HG03060 (cell line): ENCODE measurements around the gene MYO18B.

Source experiments
- ATAC-seq: cut with Tn5 transposase; IDR thresholded peaks from one replicate; pipeline ENCODE4 v1.9.1; 2021; ENCODE audit warnings: low read depth, moderate number of reproducible peaks; ENCODE audit not compliant: unreplicated experiment

The MYO18B gene

DNA sequence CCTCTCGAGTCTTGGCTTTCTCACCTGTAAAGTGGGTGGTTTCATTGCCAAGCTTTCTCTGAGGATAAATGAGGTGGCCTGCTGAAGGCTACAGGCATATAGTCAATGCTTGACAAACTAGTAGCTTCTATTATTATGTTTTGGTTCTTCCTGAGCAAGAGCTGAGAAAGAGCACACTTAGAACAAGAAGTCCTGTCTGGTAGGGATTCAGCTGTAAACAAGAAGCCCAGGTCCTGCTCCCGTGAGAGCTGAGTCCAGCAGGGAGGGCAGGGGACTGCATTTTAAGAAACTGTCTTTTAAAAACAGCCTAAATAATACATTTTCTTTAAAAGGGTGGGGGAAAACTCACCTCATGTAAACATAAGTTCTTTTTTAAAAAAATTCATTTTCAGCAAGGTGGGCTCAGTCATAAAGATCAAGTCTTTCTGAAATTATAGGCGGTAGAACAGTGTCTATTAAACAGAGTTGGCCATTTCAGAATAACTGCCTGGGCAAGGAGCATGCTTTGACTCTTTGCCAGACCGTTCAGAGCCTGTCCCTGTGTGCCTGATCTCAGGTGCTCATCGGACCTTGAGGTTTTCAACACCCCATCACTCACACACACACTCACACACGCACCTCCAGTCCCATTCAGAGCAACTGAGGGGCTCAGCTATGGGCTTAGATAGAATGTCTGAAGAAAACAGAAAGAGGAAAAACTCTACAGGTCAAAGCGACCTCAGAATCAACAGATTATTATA, 29.2 kb upstream of the MYO18B start:
- ATAC-seq, result no peak

DNA sequence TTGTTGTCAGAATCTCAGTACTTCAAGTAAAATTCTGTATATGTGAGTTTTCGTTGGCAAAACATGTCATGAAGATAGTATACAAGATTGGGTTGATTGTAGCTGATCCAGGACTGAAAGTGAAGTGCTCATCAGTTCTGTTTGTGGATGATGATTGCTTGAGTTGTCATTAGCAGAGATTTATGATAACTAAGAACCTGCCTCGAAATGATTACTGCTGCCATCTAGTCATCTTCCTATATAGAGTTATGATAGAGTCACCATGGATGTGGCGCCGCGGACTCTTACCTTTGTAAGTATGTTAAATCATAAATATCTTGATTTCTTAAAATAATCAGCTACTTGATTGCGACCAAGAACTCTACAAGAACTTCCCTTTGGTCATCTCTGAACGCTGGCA, 27.9 kb upstream of the MYO18B start:
- ATAC-seq, result no peak

DNA sequence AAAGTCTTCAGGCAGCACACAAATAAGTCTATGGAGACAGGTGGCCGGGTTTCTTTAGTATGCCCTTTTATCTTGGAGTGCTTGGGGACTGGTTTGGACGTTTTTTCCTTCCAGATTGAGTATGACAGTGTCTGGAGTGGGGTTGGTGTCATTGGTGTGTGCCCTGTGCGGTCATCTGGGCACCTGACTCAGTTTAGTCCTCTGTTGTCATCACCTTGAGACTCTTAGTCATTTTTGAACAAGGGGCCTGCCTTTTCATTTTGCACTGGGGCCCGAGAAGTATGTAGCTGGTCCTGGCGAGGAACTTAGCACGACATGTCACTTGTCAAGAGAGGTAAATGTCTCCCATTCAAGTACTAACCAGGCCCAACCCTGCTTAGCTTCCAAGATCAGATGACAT, 27.2 kb upstream of the MYO18B start:
- ATAC-seq, result no peak

DNA sequence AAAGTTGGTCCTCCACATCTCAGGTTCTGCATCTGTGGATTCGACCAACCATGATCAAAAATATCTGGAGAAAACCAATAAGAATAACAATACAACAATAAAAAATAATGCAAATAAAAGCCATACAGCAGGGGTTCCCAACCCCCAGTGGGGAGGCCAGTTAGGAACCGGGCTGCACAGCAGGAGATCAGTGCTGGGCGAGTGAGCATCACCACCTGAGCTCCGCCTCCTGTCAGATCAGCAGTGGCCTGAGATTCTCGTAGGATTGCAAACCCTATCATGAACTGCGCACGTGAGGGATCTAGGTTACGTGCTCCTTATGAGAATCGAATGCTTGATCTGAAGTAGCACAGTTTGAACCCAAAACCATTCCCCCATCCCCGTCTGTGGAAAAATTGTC, 25.4 kb upstream of the MYO18B start:
- no peak for ATAC-seq

DNA sequence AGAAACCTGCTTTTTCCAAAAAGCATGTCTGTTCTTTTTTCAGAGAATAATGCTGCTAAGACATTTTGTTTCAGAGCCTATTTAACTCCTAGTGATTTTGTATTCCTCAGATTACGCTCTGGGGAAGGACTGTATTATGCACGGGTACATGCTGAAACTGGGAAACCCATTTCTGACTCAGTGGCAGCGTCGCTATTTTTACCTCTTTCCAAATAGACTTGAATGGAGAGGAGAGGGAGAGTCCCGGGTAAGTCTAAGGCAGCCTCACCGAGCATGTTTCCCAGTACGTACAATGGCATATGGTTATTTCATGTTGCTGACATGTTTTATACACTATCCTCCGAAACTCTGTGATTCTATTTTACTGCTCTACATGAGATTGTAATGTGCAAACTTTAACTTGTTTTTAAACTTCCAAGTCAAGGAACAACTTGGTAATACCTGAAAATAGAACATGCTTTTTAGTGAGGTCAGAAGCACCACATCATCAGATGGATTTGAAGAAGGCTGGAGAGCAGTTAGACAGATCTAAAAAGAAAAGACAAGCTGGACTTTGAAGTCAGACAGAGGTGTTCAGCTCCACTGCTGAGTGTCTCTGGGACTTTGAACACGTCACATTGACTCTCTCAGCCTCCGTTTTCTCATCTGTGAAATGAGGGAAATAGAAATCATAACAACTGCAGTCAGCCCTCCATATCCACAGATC, 23.7 kb upstream of the MYO18B start:
- ATAC-seq, result no peak

DNA sequence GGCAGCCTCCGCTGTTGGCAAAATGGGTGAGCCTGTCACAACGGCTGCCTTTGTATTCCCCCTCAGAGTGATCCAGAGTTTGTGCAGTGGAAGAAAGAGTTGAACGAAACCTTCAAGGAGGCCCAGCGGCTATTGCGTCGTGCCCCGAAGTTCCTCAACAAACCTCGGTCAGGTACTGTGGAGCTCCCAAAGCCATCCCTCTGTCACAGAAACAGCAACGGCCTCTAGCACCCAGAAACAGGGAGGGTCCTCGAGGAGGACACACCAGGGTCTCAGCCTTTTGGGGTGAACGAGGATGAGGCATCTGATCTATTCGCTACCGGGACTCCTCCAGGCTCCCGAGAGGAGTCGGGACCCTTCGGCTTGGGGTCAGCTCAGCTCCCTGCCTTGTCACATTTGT, 19.8 kb upstream of the MYO18B start:
- ATAC-seq, result no peak

DNA sequence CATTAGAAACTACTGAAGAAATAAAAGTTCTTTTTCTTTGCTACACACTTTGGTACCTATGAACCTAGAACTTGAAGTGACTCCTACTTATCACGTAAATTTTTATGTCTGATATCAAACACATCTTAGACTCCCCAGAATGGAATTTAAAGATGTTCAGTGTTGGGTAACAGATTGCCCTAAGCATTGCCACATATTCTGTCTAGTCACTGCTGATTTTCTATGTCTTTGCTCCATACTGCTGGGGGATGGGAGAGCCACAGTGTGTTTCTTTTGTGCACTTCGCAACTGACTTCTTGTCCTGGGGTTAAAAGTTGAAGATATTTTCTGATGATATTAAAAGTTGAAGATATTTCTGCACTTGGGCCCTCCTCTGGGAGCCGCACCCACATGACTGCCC, 19.4 kb upstream of the MYO18B start:
- ATAC-seq, result no peak

DNA sequence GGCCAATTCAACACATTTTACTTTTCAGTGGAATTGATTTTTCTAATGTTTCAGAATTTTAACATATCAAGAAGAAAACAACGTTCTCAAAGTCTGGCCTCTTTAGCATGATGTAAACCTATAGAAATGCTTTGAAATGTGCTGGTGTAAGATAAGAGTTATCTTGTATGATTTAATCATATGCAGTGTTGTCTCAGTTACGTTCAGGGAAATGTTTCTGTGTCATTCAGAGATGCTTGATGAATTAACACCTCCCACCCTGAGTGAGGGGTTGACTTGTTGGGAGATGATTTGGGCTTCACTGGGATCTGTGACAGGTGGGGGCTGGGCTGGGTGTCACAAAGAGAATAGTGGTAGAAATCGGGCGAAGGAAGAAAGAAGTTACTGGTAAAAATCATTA, 15.7 kb upstream of the MYO18B start:
- ATAC-seq, result no peak

DNA sequence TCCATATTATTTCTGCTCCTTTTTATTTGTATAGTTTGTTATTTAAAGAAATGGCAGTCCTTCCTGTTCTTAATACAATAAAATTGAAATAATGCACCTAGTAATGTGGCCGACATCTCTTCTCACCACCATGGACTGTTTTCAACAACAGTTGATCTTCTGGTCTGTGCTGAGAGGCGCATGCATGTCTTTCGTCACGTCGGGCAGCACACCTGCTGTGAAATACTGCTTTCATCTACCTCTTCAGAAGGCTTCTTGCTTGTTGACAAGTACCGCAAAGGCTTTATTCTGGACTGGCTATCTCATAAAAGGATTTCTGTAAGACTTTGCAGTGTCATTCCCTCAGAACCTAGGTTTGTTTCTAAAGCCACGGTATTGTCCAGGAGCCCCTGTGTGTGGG, 13.9 kb upstream of the MYO18B start:
- no peak for ATAC-seq

DNA sequence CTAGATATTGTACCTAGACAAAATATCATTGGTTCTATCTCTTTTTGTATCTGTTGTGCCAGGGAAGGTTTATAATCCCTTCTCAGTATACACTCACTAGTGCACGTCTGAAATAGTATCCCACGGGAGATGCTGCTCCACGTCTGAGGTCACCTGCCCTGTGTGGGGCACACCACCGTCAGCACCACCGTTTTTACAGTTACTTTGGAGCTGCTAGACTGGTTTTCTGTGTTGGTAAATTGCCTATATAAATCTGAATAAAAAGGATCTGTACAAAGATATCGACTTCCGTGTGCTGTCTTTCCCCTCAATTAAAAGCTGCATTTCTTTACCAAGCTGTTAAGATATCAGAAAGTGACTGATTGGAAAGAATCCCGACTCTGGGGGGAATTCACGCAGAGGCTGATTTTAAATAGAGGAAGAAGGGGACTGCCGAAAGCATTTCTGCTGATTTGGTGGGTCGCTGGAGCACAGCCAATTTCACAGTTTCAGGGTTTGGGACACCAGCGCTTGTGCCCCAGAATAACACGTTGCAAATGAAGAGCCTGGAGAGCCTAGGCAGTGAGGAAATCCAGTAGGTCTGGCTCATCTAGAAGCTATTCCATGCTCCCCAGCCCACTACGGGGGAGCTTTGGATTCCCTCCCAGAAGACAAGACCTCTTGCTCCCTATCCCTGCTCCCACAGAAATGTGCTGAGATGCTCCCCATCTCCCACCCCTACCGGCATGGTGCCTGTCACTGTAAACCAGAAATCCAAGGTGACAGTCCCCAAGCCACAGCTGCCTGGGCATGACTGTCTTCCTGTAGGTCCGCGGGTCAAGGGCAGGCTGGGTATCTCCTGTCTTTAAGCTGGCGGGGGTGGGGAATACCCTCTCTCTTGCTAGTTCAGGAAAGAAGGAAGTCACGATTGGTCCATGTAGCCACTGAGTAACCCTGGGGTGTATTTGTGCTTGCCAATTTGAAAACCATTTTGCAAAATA, 12.7 kb upstream of the MYO18B start:
- no peak for ATAC-seq

DNA sequence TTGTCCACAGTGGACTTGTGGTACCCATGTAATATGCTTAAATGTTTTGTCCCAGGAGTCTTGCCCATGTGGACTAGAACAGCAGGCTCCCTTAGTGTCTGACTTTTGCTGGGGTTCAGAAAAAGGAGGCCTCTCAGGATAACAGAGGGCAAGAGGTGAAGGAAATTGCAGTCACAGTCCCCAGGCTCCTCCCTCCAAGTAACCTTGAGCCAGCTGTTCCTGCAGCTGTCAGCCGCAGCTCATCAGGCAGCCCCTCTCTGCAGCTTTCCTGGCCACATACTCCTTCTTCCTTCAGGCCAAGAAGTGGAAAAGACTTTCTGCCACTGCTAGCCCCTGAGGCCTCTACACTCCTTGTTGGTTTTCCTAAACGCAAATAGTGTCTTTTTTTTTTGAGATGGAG, 6.3 kb upstream of the MYO18B start:
- ATAC-seq, result no peak

DNA sequence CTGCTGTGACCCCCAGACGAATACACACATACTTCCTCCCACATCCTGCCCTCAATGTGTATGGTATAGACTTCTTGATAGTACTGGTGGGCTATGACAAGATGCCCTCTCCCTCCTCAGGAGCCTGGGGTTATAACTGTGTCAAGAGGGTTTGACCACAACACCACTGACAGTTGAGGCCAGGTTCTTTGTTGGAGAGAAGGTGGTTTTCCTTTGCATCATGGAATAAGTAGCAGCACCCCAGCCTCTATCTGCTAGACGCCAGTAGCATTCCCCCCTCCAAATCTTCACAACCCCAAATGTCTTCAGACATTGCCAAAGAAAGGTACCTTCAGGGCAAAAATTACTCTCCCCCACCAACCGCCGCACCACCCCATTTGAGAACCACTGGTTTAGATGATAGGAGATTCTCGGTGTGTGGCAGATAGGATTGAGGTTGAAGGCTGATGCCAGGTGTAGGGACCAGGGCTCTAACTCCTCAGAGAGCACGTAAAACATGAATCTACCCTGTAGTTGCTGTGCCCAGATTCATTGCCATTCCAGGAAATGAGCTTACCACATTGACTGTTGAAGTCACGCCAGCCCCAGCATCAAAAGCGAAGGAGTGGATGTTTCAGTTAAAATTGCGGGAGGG, 5.5 kb upstream of the MYO18B start:
- ATAC-seq, result no peak

DNA sequence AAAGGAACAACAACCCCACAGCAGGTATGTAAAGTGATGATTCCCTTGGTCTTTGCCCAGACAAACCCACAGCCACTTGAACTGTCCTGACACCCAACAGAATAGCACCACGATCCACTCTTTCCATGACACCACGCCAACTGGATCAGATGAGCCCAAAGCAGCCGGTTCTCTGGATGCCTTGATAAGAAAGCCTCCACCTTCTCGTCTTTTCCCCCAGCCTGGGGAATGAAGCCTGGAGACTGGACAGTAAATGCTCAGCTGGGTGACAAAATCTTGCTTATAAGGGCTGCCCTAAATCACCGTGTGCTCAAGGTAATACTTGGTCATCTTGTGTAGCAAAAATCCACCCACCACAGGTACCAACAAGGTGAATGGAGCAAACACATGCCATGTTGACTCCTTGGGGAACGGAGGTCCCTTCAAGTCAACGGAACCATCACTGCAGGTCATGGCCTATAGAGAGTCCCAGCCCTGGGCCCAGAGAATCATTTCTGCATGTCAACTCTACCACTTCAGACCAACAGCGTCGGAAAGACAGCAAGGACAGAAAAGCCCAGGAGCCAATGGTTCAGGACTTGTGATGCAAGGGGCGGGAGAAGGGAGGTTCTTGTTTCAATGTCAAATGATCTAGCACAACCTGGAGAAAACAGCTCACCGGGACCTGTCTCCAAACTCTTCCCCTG, 2.2 kb upstream of the MYO18B start:
- ATAC-seq, result no peak

DNA sequence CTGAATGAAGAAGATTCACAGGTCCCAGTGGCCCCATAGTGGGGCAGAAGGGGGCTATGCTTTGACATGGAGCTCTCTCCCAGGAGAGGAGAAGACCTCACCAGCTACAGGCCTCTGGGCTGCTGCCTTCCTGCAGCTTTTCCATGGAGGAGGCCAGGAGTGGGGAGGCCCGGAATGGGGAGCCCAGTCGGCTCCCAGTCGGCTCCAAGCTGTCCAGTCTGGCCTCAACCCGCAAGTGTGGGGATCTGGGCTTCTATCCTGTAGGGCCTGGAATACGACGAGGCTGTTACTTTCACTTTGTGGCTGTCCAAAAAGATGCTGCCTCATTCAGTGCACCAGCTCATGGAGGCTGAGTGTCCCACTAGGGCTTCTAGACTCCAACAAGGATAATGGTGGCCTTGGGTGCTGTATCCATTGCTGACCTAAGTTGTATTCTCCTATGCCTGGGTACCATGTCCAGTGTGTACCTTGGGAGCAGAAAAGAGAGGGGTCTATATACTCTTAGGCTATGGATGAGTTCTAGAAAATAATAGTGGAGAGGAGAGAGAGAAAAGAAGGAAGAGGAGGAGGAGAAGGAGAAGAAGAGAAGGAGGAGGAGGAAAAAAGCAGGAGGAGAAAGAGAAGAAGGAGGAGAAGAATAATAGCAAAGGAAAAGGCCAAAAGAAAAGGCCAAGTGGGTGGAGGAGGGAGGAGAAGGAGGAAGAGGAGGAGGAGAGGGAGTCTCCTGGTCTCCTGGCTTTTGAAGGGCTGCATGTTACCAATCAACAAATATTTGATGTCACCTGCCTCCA, 1.1 kb downstream of the MYO18B start:
- ATAC-seq, result no peak

DNA sequence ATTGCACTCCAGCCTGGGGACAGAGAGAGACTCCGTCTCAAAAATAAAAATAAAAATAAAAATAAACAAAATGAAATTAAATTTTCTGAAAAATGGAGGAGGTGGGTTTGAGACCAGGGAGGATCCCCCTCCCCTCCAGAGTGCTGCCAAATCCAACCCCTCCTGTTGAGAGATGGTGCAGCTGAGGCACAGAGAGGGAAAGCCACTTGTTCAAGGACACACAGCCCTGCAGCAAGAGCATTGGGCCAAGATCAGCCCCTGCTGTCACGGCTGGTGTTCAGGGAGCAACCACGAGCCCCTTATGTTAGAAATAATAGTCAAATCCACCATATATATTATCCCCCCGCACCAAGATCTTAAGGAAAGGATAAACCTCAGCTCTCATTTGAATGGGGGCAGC, 2.7 kb downstream of the MYO18B start:
- no peak for ATAC-seq

DNA sequence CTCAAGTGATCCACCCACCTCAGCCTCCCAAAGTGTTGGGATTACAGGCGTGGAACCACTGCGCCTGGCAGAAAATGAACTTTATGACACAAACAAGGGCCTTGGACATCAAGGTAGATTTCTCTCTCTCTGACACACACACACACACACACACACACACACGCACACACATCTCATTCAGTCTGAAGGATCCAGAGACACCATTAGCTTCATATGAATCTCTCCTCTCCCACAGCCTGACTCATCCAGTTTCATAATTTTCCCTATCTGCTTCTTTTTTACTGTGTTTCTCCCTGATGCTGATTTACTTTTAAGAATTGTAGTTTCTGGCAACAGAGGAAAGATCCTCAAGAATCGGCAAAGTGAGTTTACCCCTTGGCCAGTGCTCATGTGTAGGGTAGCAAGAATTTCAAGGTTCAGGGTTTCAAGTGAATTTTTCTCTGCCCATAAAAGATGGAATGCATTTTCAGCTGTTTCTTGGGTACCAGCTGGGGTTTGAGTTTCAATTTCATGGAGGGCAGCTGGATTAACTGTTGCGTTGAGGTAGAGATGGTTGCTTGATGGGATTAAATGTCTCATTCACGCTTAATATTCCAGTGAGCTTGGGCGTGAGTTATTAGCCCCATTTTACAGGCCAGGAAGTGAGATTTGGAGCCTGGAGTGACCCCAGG, 3.5 kb downstream of the MYO18B start:
- ATAC-seq, result no peak

DNA sequence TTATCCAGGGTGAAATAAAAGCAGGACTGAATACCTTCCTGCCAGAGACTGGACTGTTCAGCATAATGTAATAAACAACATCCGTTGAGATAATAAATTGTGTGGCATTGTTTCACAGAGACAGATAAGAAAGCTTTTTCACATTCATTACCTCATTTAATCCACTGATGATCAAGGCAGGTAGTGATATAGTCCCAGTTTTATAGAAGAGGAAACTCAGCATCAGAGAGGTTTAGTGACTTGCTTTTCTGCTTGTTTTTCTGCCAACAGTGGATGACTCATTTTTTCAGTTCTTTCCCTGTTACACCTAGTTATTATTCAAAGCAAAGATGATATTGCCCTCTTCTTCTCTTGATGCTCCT, 4.0 kb downstream of the MYO18B start:
- ATAC-seq, result no peak

DNA sequence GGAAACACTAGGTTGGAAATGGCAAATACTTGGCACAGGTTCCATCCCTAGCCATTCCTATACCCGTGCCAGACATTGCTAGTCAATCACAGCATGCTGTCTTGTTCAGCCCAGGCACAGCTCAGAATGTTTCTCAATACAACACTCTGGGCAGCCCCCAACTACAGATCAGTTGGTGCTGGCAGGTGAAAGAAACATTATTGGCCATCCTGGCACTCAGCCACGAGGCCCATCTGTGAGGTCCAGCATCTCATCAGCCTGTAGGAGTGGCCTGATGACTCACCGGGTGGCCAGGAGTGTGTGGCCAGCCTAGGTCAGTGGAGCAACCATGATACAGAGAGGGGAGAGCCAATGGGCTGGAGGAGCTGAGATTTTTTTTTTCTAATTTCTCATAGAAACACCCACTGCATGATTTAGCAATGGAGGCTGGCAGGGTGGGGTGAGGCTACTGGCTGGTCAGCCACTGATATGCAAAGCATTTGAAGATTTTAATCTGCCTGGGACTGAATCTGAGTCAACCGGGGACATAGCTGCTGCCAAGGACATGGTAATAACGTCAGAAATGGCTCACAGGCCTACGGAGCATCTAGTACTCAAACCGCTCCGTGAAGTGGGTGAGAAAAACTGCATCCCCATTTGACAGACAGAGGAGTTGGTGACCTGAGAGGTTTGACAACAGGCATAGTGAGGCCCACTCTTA, 5.4 kb downstream of the MYO18B start:
- no peak for ATAC-seq
